Activated naive CD4-positive, alpha-beta T cell treated with anti-CD3 and anti-CD28 coated beads, Interleukin-2, amount 50 U/mL, for 16 hours (primary cell): ENCODE data around the gene HOXC12.
A peak's percentile ranks its signal among the peaks of the same experiment; 100 is the strongest.

Experiments used
- DNase-seq: peaks from one replicate; pipeline ENCODE4 v3.0.0-alpha.2; 2020

Gene HOXC12

DNA sequence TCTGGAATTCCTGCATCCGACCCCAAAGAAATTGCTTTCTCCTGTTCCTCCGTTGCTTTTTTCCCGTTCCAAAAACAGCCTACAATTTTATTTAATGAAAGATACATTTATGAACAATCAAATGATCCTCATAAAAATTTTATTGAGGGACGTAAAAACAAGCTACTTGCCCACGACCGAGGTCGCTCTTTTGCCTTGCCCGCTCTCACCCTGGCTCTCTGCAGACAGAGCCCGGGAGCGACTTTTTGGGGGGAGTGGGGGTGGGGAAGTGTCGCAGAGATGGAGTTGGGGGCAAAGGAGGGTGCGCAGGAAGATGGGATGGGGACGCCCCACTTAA lies 44.2 kb downstream of the HOXC12 start:
- DNase-seq: no peak

DNA sequence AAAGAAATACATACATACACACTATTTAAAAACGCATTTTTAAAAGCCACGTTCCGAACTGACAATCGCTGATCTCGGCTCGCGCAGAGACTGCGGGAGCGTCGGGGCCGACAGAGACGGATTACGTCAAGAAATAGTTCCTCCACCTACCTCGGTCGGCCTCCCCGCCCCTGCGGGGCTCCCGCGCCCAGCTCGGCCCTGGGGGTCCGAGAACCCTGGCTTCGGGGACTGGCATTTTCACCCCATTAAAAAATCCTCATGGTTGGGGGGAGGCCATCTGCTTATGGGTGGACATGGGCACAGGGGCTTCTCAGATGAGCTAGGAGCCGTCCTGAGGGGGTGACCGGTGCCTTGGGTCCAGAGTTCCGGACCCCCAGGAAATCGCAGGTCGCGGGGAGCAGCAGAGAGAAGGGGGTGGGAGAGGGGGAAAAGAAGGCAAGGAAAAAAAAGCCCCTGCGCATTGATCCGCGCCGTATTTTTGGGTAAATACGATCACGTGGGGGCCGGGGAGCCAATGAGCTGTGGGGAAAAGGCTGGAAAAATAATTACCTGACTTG lies 44.9 kb downstream of the HOXC12 start:
- no peak for DNase-seq

DNA sequence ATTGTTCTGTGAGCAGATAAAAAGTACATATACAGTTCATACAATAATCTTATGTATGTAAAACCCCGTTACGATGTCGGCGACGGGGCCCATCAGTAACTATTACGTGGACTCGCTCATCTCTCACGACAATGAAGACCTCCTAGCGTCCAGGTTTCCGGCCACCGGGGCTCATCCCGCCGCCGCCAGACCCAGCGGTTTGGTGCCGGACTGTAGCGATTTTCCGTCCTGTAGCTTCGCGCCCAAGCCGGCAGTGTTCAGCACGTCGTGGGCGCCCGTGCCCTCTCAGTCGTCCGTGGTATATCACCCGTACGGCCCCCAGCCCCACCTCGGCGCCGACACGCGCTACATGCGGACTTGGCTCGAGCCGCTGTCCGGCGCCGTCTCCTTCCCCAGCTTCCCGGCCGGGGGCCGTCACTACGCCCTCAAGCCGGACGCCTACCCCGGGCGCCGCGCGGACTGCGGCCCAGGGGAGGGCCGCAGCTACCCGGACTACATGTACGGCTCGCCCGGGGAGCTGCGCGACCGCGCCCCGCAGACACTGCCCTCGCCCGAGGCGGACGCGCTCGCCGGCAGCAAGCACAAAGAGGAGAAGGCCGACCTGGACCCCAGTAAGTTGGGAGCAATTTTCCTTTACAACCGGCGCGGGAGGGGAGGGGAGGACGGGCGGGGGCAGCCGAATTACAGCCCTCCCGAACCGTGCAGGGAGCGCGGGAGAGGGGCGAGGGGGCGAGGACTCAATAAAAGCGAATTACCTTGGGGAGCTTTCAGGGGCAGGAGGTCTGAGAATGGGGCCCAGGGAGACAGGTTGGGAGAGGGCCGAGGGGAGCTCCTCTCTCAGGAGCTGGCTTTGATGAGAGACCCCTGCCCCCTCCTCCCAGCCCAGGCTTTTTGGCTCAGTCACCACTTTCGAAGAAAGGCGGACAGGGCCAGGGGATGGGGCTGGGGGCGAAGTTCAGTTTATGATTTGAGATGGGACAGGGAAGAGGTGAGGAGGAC lies 45.7 kb downstream of the HOXC12 start, which contains the start of gene HOXC9:
Gene HOXC9 (plus strand): TSS at position 46 of the 999 bp plus-strand sequence. CDS start 28 bp downstream, at position 74.
- no peak for DNase-seq

DNA sequence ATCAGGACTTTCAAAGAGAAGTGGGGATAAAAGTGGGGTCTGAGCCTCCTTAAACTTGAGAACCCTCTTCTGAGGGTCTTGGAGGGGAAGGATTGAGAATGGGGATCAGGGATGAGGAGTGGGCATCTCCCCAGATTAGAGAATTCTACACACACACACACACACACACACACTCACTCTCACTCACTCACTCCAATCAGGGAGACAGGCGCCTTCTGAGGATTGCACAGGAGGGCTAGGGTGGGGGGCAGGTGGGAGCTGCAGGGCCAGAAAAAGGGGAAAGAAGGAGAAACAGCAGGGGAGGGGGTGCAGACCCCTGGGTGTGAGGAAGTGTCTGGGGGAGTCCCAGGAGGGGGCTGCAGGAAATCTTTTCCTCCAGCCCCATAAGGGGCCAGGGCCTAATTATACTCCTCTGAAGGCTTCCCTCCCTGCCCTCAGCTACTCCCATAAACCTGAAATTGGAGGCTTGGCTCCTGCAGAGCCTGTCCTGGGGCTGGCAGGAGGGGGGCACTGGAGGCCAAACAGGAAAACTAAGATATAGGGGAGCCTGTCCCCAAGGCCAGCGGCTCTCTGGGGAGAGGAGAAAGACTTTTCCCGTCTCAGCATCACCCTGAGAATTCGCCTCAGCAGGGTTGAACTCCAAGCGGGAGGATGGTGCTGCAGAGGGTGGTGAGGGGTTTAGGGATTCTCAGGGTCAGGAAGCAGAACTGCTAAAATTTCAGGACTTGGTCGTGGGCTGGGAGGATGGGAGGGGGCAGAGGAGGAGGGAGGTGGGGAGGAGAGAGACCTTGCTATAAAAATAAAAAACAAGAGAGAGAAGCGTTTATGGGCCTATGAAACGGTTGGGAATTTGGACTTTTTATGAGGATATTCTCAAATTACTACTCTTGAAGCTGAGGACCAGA lies 46.8 kb downstream of the HOXC12 start:
- DNase-seq: no peak

DNA sequence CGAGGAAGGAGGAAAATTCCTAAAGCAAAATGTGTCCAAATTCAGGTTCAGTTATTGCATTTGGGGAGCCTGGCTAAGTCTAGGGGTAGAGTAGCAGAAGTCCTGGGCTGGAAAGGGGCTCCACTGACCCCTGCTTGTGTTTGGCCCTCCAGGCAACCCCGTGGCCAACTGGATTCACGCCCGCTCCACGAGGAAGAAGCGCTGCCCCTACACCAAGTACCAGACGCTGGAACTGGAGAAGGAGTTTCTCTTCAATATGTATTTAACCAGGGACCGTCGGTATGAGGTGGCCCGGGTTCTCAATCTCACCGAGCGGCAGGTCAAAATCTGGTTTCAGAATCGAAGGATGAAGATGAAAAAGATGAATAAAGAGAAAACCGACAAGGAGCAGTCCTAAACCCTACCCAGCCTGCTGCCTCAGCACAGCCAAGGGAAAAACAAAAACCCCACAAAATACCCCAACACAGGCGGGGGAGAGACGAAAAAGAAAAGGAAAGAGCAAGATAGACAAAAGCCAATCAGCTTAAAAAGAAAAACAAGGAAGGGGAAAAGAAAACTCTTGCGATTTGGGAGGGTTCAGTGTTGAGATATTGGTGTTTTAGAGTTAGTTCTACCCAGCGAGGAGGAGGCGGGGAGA lies 47.7 kb downstream of the HOXC12 start:
- no peak for DNase-seq

DNA sequence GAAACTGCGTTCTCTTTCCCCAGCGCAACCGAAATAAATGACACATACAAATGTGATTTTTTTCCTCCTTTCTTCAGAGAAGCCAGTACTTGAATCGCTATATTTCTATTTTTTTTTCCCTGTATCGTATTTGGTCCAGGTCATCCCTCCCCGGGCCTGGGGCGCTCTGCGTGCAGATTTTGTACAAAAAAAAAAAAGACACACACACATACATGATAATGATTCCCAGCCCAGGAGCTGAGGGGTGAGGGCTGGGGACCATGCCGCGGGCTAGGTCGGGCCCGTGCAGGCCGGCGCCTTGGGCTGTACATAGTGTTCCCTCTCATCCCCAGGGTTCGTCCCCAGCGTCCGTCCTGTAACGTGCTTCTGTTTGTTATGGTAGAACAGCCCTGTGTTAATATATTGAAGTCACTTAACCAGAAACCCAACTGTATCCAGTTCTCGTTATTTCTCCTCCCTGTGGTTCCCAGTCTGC lies 48.2 kb downstream of the HOXC12 start:
- DNase-seq: no peak

DNA sequence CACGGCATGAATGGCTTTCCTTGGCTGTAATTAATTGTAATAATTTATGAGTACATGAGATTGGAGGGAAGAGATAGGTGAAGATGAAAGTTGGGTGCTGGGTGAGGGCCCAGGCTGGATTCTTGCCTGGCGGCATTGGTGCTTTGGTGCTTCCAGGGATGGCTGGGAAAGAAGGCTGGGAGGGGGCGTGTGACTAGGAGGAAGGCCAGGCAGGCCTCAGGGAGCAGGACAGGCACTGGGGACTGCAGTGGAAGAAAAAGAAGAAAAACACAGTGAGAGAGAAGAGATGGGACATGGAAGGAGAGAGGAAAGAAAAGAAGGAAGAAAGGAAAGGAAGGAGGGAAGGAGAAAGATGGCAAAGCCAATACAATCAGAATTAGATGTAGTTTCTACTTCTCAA lies 48.9 kb downstream of the HOXC12 start:
- DNase-seq: no peak

DNA sequence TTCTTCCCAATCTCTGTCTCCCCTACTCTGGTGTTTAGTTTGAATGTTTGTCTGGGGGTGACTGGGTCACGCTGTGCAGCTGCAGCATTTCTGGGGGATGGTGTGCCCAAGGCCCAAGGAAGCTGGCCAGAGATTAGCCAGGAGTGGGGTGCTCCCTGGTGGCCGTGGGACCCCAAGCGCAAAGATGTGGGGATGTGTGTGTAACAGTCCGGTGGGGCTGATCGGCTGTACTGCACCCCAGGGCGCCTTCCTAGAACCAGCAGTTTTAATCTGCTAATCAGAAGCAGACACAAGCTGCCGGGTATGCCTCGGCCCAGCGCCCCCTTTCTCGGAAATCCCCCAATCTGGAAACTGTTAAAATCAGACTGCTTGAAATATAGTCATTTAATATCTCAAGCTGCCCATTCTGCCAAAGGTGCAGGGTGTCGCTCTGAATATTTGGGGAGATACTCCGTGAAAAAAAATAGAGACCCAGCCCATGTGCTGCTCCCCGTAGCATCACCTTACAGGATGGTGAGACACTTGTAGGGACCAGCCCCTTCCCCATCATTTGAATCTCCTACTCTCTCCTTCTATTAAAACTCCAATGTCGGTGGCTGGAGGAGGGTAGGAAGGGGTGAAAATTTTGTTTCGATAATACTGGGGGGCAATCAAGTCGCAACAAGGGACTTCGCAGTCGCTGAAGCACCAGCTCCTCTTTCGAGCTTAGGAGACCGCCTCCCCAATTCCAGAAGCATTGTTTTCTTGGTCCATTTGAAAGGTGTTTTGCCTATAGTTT lies 49.5 kb downstream of the HOXC12 start:
- no peak for DNase-seq

DNA sequence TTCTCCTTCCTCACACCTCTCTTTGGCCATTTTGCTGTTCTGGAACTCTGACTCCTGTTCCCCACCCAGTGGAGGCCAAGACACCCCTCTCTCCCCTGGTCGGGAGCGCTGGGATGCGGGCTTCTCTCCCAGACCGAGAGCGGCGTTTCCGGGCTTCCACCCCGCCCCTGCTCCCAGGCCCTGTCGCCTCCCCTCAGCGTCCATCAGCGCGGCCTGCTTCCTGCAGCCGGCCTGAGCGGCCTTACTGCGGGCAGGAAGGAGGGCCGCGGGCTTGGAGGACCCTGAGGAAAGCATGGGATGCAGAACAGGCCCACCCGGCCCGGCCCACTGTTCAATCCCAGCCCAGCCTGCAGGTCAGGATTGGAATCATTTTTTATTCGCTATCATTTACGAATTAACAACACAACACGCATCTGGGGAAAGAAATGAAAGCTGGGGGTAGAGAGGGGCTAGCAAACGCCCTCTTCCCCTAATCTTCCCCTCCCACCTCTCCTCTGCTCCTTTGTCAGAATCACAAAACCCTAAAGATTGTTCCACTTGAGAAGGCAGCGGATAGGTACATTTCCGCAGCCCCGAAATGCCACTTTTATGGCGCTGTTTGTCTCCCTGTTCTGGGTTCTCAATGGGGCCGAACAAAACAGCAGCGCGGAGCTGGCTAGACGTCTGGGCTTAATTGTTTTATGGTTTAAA lies 50.3 kb downstream of the HOXC12 start:
- no peak for DNase-seq

DNA sequence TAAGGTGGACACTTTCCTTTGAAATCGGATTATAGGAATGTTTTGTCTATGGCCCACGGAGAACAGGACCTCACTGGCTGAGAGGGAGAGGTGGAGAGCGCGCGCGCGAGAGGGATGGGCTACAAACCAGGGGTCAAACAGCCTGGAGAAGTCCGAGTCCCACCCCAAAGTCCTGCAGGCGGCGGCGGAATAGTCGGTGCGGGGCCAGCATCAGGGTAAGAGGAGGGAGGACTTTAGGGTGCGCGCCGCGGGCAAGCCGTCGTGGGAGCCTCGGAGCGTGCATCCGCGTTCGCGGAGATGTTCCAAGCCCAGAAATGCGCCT lies 50.8 kb downstream of the HOXC12 start:
- DNase-seq: no peak

DNA sequence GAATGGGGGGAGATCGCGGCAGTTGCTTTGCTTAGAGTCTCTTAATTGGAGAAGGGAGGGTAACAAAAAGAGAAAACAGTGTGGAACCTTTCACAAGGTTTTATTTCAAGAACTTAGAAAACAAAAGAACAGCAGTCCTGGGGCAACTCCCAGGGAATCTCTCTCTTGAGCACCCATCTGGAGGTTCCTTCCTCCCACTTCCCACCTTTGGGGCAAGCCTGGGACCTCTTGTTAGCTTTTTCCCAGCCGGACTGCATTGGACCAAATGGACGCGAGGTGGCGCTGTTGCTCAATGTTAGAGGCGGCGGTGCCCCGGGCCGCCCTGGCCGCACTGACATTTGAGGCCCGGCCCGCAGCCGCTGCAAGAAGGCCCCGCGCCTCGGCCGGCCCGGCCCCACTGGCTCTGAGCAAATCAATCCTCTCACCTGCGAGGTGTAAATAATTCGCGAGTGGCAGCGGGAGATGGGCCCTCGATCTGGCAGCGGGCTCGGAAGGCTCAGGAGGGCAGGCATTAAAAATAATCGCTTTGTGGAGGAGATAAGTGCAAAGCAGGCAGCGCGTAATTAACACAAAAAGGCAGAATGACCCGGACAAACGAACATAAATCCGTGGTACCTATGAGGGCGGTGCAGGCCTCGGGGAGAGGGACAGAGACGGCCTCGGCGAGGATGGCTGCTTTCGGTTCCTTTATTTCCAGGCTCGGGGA lies 51.3 kb downstream of the HOXC12 start:
- peak; percentile 81 for DNase-seq

DNA sequence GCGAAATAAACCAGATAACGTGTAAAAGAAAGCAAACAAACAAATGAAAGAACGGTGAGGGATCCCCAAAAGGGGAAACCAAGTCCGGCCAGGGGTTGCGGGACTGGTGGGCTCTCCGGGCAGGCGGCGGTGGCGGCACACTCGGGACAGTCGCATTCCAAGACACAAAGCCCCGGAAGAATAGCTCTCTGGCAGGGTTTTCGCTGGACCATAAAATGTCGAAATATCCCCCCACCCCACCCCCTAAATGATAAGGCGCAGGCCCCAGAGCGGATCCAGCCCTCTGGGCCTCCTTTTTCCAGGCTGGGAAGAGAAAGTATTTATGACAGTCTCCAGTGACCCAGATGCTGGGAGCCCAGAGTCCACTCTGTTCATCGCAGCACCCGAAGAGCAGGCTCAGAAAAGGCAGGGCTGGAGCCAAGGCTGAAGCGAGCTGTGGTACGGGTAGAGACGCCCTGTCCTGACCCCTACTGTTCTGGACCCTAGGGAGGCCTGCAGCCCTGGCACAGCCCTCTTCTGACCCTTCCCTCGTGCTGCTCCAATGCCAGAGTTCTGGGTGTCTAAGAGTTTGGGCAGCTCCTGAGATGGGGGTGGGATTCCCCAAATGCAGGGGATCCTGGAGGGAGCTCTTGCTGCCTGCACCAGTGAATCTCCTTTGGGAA lies 52.0 kb downstream of the HOXC12 start:
- no peak for DNase-seq

DNA sequence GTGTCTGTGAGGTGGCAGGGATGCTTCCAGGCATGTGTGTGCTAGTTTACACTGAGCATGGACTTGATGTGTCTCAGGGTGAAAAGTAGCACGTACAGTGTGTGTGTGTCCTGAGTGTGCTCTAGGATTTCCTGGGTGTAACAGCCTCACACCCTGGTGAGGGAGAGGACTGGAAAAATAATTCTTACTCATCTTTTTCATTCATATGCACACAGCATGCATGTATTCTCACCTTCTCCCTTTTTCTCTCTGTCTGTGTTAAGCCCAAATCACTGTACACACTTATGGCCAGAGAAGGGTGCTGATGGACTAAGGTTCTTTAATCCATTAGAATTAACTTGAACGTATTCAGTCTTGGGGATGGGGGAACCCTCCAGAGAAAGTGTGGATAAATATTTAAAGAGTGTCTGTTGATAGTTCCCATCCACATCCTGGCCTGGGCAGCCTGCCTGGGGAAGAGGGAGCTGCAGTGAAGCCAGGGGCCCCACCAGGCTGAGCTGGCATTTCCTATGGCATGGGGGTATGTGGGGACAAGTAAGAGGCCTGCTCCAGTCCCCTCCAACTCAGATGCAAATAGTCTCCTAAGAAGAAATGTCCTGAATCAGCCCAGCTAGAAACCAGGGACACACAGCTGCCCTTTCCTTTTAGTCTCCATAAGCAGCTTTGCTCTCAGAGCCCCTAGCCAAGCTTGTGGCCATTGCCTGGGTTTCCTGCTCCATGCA lies 53.0 kb downstream of the HOXC12 start:
- no peak for DNase-seq

DNA sequence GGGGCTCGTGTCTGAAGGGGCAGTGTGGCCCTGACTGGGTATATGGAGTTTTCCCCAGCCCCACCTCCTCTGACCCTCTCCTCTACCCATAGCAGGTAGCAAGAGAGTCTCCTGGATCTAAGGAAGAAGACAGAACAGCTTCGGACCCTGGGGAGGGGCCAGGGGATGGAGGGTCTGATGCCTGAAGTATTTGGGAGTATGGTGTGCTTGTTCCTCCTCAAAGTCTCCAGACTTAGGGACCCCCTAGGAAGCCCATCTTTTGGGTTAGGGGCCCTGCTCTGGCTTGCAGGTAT lies 53.5 kb downstream of the HOXC12 start:
- DNase-seq: no peak
